OCI-LY7 (cell line): ENCODE measurements around the gene DUSP19. TPM values are rescaled to one million over a fixed set of nuclear protein-coding genes. Genes with fewer than 3 reads are reported as not detected.

Experiments
- BruUV-seq: library from RNA; stranded (reverse); fragments of 400-500 nt; replicated peaks from 2 replicates; lab custom pipeline; 2021; lab: Mats Ljungman, UMichigan
- CTCF ChIA-PET: fragments of 300-600 bp; sonication (Branson Sonifier 250); formaldehyde crosslinking; loops from one replicate; lab custom pipeline; 2022; ENCODE audit warnings: antibody characterized with exemption; ENCODE audit not compliant: unreplicated experiment; lab: Charles Lee
- POLR2A ChIA-PET: fragments of 300-600 bp; sonication (Branson Sonifier 250); formaldehyde crosslinking; loops from one replicate; lab custom pipeline; 2022; ENCODE audit warnings: antibody characterized with exemption; lab: Charles Lee
- DNase-seq: peaks from one replicate; pipeline ENCODE4 v3.0.0-alpha.2; 2015; ENCODE audit warnings: low spot score
- H2AFZ ChIP-seq: fragments of 200-600 bp; sonication (generic), shearing (Covaris generic); 2 replicates; pipeline ENCODE4 v1.6.1; 2014; ENCODE audit warnings: mild to moderate bottlenecking, antibody characterized with exemption, low read length, moderate library complexity
- H3K27ac ChIP-seq: fragments of 200-600 bp; sonication (generic); 2 replicates; pipeline ENCODE4 v1.5.1; 2014; ENCODE audit warnings: mixed run types, low read depth, mild to moderate bottlenecking, moderate library complexity, low read length, inconsistent platforms; ENCODE audit not compliant: poor library complexity, severe bottlenecking
- H3K36me3 ChIP-seq: fragments of 200-600 bp; sonication (generic); 2 replicates; pipeline ENCODE4 v1.6.1; 2014; ENCODE audit warnings: mild to moderate bottlenecking, antibody characterized with exemption, low read length, moderate library complexity, mixed read lengths; ENCODE audit not compliant: insufficient read depth
- H3K4me1 ChIP-seq: fragments of 200-600 bp; sonication (generic); 2 replicates; pipeline ENCODE4 v1.5.1; 2014; ENCODE audit warnings: mild to moderate bottlenecking, low read length; ENCODE audit not compliant: insufficient read depth, poor library complexity, severe bottlenecking
- H3K4me2 ChIP-seq: fragments of 200-600 bp; sonication (generic); 2 replicates; pipeline ENCODE4 v1.6.1; 2014; ENCODE audit warnings: mild to moderate bottlenecking, low read length
- H3K4me3 ChIP-seq: fragments of 200-600 bp; sonication (generic); 2 replicates; pipeline ENCODE4 v1.5.1; 2014; ENCODE audit warnings: mild to moderate bottlenecking, low read depth, low read length; ENCODE audit not compliant: poor library complexity, severe bottlenecking
- H3K79me2 ChIP-seq: fragments of 200-600 bp; sonication (generic); 2 replicates; pipeline ENCODE4 v1.6.1; 2016; ENCODE audit warnings: low read depth, mild to moderate bottlenecking, low read length, moderate library complexity, mixed read lengths; ENCODE audit not compliant: insufficient read depth
- H3K9me2 ChIP-seq: fragments of 200-600 bp; sonication (generic); 2 replicates; pipeline ENCODE4 v1.6.1; 2016; ENCODE audit warnings: mild to moderate bottlenecking, low read length, mixed read lengths; ENCODE audit not compliant: insufficient read depth
- H3K9me3 ChIP-seq: fragments of 200-600 bp; sonication (generic); 2 replicates; pipeline ENCODE4 v1.6.1; 2014; ENCODE audit warnings: mild to moderate bottlenecking, mixed run types, low read length, mixed read lengths
- H4K20me1 ChIP-seq: fragments of 200-600 bp; sonication (generic); 2 replicates; pipeline ENCODE4 v1.6.1; 2014; ENCODE audit warnings: mild to moderate bottlenecking, antibody characterized with exemption, low read length, moderate library complexity, mixed read lengths; ENCODE audit not compliant: insufficient read depth
- EZH2phosphoT487 ChIP-seq: fragments of 200-600 bp; sonication (generic); IDR thresholded peaks from 2 replicates; pipeline ENCODE4 v1.6.1; 2018; ENCODE audit warnings: low read depth, borderline replicate concordance, mild to moderate bottlenecking, mixed run types, antibody characterized with exemption, low read length, moderate library complexity, mixed read lengths
- intact Hi-C: fragments of 100-400 bp; cut with micrococcal nuclease; formaldehyde crosslinking; loops from one replicate; pipeline ENCODE4 v1.10.0; 2022; ENCODE audit not compliant: unreplicated experiment
- total RNA-seq, 2 experiments: library from RNA; depleted of rRNA in 1 of 2; stranded (reverse); fragments of >200 nt in 1 of 2; shearing (Covaris generic) in 1 of 2; gene quantifications; 2 replicates each; pipeline ENCODE4 v1.2.3, GENCODE V29; 2014 to 2022
- TF ChIP-seq, protein P1 (sequence below): fragments of 200-600 bp; sonication (generic); conservative IDR thresholded peaks from 2 replicates; pipeline ENCODE4 v1.5.1; 2014; ENCODE audit warnings: mild to moderate bottlenecking, antibody characterized with exemption, low read length, moderate library complexity, mixed read lengths

DUSP19 gene
- total RNA-seq, 2 experiments from 2014 or later = 1.2 to 3.9 TPM

DNA sequence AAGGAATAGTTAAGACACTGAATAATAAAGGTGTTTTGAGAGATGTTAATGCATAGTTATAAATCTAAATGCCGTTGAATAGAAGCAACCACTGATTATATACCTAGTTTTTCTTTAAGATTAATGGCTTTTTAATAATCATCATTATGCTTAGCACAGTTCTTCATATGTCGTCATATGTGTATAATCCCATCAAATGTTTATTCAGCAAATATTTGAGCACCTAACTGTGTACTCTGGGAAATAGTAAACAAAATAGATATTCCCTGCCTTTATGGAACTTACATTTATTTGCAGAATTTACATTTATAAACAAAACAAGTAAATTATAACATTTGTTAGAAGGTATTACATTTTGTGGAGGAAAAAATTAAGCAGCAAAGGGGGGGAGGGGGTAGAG is 55.5 kb downstream of the DUSP19 start:
- no peak overlapping the region for H2AFZ ChIP-seq
- POLR2A ChIA-PET = no interaction called here
- peaks cover 98% of the 10 kb centered on the region for H3K36me3 ChIP-seq
- peaks cover under 1% of the 10 kb centered on the region; the same call in 1 of the 2 replicates for H4K20me1 ChIP-seq
- BruUV-seq = no TSS peak
- TF ChIP-seq, protein P1, sequence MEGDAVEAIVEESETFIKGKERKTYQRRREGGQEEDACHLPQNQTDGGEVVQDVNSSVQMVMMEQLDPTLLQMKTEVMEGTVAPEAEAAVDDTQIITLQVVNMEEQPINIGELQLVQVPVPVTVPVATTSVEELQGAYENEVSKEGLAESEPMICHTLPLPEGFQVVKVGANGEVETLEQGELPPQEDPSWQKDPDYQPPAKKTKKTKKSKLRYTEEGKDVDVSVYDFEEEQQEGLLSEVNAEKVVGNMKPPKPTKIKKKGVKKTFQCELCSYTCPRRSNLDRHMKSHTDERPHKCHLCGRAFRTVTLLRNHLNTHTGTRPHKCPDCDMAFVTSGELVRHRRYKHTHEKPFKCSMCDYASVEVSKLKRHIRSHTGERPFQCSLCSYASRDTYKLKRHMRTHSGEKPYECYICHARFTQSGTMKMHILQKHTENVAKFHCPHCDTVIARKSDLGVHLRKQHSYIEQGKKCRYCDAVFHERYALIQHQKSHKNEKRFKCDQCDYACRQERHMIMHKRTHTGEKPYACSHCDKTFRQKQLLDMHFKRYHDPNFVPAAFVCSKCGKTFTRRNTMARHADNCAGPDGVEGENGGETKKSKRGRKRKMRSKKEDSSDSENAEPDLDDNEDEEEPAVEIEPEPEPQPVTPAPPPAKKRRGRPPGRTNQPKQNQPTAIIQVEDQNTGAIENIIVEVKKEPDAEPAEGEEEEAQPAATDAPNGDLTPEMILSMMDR = no peak
- TF ChIP-seq EZH2phosphoT487 = no peak
- CTCF ChIA-PET = no interaction called here
- H3K4me1 ChIP-seq = no peaks in the 10 kb centered on the region
- H3K27ac ChIP-seq = no peak overlapping the region
- H3K4me2 ChIP-seq = no peak overlapping the region
- DNase-seq = no peak
- intact Hi-C loops = no loop called here
- peaks cover 81% of the 10 kb centered on the region for H3K79me2 ChIP-seq
- H3K4me3 ChIP-seq = no peak overlapping the region
- H3K9me3 ChIP-seq = no peaks in the 10 kb centered on the region
- no peaks in the 10 kb centered on the region for H3K9me2 ChIP-seq

DNA sequence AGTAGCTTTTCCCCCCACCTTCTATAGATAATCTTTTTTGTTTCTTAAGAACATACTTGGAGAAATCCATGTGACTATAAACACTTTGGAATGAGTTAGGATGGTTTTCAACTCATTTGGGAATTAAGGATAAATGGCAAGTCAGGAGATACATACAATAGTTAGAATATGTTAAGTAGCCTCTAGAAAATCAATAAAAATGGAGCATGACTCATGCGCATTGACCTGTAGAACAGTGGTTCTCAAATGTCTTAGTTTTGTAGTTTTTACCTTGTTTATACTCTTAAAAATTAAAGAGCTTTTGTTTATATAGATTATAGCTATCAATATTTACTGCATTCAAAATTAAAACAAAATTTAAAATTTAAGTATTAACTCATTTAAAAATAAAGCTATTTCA is 70.4 kb downstream of the DUSP19 start:
- H3K36me3 ChIP-seq = peaks cover 98% of the 10 kb centered on the region
- H2AFZ ChIP-seq = no peak overlapping the region
- H3K4me3 ChIP-seq = no peak overlapping the region
- no peak overlapping the region for H3K4me2 ChIP-seq
- intact Hi-C loops = no loop called here
- H3K9me2 ChIP-seq = no peaks in the 10 kb centered on the region
- H3K27ac ChIP-seq = no peak overlapping the region
- CTCF ChIA-PET = no interaction called here
- POLR2A ChIA-PET = interaction anchor here (0.6 to 1.7 kb wide), 10 partner anchors 9 to 52 kb away, joined by 3 to 9 read pairs (median 5); partner anchors contain the start of gene NUP35
- TF ChIP-seq EZH2phosphoT487 = no peak
- TF ChIP-seq, protein P1 = no peak
- BruUV-seq = no TSS peak
- no peak for DNase-seq
- H4K20me1 ChIP-seq = no peaks in the 10 kb centered on the region
- H3K79me2 ChIP-seq = peaks cover 77% of the 10 kb centered on the region
- peaks cover 13% of the 10 kb centered on the region; the same call in 1 of the 2 replicates for H3K9me3 ChIP-seq
- H3K4me1 ChIP-seq = no peaks in the 10 kb centered on the region

DNA sequence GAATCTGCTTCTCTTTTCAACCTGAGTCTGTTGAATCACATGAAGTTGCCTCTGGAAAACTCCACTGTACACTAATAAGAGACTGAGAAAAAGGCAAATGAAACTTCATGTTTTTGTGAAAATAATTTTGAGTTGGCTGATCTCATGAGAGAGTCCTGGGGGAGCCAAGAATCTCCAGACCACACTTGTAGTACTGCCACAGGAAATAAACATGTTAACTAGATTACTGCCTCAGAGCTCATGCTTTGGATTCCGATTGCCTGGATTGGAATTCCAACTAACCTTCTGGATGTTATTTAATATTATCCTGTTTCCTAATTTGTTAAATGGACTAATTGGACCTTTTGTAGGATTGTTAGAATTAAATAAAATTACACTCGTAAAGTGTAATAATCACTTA is 70.9 kb downstream of the DUSP19 start:
- intact Hi-C loops = no loop called here
- H3K36me3 ChIP-seq = peaks cover 98% of the 10 kb centered on the region
- H3K79me2 ChIP-seq = peaks cover 73% of the 10 kb centered on the region
- no peak overlapping the region for H3K4me3 ChIP-seq
- ChIA-PET CTCF (no interaction called here), POLR2A (interaction anchor here (0.6 to 1.7 kb wide), 11 partner anchors 8 to 53 kb away, joined by 3 to 9 read pairs (median 5); partner anchors contain the start of gene NUP35)
- no peak for TF ChIP-seq EZH2phosphoT487
- TF ChIP-seq, protein P1 = no peak
- no peaks in the 10 kb centered on the region for H3K9me2 ChIP-seq
- no peak overlapping the region for H3K27ac ChIP-seq
- H3K4me1 ChIP-seq = no peaks in the 10 kb centered on the region
- DNase-seq = no peak
- BruUV-seq = no TSS peak
- no peak overlapping the region for H3K4me2 ChIP-seq
- no peak overlapping the region for H2AFZ ChIP-seq
- peaks cover 8% of the 10 kb centered on the region; the same call in 1 of the 2 replicates for H3K9me3 ChIP-seq
- H4K20me1 ChIP-seq = no peaks in the 10 kb centered on the region
